UCSD-AML1 (cell line): ENCODE measurements around the gene SLC4A9.
"Not testable (repeated sequence)": the region's sequence is repeated elsewhere in the genome, so short reads cannot be mapped to it uniquely, and the experiment has no call there.

Experiments
- DNase-seq: peaks from one replicate; lab custom pipeline; 2025; ENCODE audit not compliant: unreplicated experiment; lab: John Stamatoyannopoulos, UW

The SLC4A9 gene

GRCh38 chr5:140337880-140338279 is 22.1 kb upstream of the SLC4A9 start:
- DNase-seq, result no peak

GRCh38 chr5:140338336-140338735 is 21.7 kb upstream of the SLC4A9 start:
- no peak for DNase-seq

- DNase-seq, result no peak
Measured at GRCh38 chr5:140338908-140339307, 21.1 kb upstream of the SLC4A9 start.

- DNase-seq, result no peak
Measured at GRCh38 chr5:140339636-140340035, 20.4 kb upstream of the SLC4A9 start.

- no peak for DNase-seq
Measured at GRCh38 chr5:140340605-140341121, 19.3 kb upstream of the SLC4A9 start.

- no peak for DNase-seq
Measured at GRCh38 chr5:140341591-140341990, 18.4 kb upstream of the SLC4A9 start.

- peak; percentile 81 for DNase-seq
Measured at GRCh38 chr5:140342287-140342686, 17.7 kb upstream of the SLC4A9 start.

- DNase-seq, result peak; percentile 49
Measured at GRCh38 chr5:140342896-140343295, 17.1 kb upstream of the SLC4A9 start.

GRCh38 chr5:140343849-140344248 is 16.1 kb upstream of the SLC4A9 start:
- not testable (repeated sequence) for DNase-seq

GRCh38 chr5:140344683-140345423 is 15.1 kb upstream of the SLC4A9 start:
- no peak for DNase-seq

- DNase-seq, result peak; percentile 73
Measured at GRCh38 chr5:140345919-140346347, 14.1 kb upstream of the SLC4A9 start.

- peak; percentile 84 for DNase-seq
Measured at GRCh38 chr5:140346348-140347221, 13.4 kb upstream of the SLC4A9 start, which contains the start of gene HBEGF. Gene HBEGF (minus strand): TSS chr5:140346603. CDS start chr5:140346328, 275 bp downstream.

- DNase-seq, result no peak
Measured at GRCh38 chr5:140347360-140347759, 12.6 kb upstream of the SLC4A9 start.

GRCh38 chr5:140348104-140348503 is 11.9 kb upstream of the SLC4A9 start:
- no peak for DNase-seq

- DNase-seq, result no peak
Measured at GRCh38 chr5:140349244-140349643, 10.8 kb upstream of the SLC4A9 start.

GRCh38 chr5:140351609-140352334 is 8.2 kb upstream of the SLC4A9 start:
- DNase-seq, result no peak

GRCh38 chr5:140355546-140355945 is 4.4 kb upstream of the SLC4A9 start:
- DNase-seq, result no peak

GRCh38 chr5:140356853-140357725 is 2.9 kb upstream of the SLC4A9 start:
- DNase-seq, result no peak

- peak; percentile 80 for DNase-seq
Measured at GRCh38 chr5:140357726-140358093, 2.3 kb upstream of the SLC4A9 start.

- DNase-seq, result no peak
Measured at GRCh38 chr5:140358738-140359310, 1.2 kb upstream of the SLC4A9 start.
